Measurements from ENCODE around the gene DNAJC16. TPM values are rescaled to one million over a fixed set of nuclear protein-coding genes. Genes with fewer than 3 reads are reported as not detected.

DNAJC16 gene
- total RNA-seq, 1 donor from 2014 or later = 11.0 TPM

DNA sequence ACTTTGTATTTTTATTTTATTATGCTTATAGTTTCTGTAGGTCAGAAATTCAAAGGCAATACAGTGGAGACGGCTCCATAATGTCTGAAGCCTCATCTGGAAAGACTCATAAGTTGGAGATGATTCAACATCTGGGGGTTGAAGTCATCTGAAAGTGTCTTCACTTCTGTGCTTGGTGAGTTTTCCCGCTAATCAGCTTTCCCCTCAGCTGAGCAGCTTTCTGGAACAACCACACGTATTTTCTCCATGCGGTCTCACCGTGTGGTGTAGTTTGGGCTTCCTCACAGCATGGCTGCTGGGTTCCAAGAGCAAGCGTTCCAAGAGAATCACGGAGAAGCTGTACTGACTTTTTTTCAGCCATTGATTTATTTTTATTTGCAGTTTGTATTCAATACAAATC is 83.0 kb downstream of the DNAJC16 start:
- intact Hi-C loops (cut with DNase I) = no loop called here
- DNase-seq (ENCODE audit: low spot score) = no peak

DNA sequence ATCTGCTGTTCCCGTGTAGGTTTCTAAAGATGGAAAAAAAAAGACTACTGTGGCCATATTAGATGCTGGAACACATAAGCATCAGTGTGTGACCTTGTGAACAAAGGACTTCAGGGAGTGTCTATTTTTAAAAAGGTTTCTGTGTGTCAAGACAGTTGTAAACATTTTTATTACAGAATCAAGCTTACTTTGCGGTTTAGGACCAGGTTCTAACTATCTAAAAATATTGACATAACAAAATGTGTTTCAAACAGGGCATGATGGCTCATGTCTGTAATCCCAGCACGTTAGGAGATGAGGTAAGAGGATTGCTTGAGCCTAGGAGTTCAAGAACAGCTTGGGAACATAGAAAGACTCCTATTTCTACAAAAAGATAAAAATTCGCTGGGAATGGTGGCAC is 83.5 kb downstream of the DNAJC16 start:
- intact Hi-C loops (cut with DNase I) = no loop called here
- DNase-seq (ENCODE audit: low spot score) = no peak

DNA sequence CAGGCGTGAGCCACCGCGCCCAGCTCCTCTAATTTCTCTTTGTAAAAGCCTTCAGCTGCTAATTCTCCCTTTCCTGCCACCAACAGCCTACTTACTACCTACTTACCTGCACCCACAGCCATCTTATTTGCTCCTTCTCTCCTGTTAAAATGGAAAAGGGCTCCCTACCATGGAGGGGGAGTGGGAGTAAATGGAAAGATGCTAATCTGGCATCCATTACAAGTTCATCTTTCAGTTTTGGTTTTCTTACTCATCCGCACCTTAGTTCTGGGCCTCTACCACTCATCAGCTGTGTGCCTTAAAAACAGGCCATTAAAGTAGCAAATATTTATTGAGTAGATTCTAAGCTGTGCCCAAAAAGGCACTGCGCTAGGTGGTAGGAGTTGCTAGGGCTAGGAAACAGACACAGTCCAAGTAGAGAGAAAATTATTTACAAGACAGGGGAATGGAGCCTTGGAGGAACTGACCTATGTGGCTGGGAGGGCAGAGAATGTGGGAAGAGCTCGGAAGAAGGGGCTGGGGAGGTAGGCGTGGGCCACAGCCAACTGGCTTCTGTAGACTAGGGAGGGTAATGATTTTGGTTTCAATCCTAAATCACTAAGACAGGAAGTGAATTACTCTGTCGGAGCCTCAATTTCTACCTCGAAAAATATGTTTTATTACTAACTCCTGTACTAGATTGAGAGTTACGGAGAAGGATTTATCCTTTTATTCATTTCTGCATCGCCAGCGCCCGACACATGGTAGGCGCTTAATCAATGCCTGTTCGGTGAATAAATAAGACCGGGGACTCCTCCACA is 89.9 kb downstream of the DNAJC16 start:
- intact Hi-C loops (cut with DNase I) = loop anchor here (2.0 to 5.0 kb wide), 4 partner anchors 14 to 89 kb away; partner anchors contain the start of genes DNAJC16 and PLEKHM2
- no peak for DNase-seq (ENCODE audit: low spot score)

DNA sequence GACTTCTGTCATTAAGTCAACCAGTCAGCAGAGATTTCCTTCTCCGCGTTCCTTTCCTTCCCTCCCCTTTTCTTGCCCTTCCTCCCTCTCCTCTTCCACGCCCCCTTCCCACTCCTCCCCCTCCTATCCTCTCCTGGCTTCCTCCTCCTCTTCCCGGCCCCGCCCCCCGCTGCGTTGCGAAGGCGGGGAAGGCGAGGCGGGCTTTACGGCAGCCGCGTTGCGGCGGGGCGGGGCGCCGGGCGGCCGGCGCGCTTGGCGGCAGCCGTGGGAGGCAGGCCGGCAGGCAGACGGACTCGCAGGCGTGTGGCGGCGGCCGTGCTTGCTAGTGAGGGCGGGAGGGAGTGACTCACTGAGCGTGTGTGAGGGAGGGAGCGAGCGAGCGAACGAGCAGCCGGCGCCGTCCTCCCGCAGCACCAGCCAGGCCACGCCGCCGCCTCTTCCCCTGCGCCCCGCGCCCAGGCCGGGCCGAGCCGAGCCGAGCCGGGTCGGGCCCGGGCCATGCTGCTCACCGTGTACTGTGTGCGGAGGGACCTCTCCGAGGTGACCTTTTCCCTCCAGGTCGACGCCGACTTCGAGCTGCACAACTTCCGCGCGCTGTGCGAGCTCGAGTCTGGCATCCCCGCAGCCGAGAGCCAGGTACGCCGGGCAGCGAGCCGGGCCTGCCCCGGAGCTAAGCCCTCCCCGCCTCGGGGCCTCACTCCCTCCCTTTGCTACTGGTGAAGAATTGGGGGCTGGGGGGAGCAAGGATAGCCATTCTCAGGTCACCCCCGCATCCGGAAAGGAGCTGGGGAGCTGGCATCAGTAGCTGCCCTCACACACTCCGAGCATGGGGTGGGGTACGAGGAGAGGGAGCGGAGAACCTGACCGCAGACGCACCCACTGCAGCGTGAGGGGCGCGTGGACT is 90.8 kb downstream of the DNAJC16 start, which contains the start of gene DDI2:
TSS of gene DDI2 (plus strand) at position 286 of the 904 bp plus-strand sequence. CDS start at position 499, 213 bp downstream.
- intact Hi-C loops (cut with DNase I) = loop anchor here (2.0 to 5.0 kb wide), 4 partner anchors 15 to 90 kb away; partner anchors contain the start of genes DNAJC16 and PLEKHM2
- DNase-seq (ENCODE audit: low spot score) = peak; percentile 98

DNA sequence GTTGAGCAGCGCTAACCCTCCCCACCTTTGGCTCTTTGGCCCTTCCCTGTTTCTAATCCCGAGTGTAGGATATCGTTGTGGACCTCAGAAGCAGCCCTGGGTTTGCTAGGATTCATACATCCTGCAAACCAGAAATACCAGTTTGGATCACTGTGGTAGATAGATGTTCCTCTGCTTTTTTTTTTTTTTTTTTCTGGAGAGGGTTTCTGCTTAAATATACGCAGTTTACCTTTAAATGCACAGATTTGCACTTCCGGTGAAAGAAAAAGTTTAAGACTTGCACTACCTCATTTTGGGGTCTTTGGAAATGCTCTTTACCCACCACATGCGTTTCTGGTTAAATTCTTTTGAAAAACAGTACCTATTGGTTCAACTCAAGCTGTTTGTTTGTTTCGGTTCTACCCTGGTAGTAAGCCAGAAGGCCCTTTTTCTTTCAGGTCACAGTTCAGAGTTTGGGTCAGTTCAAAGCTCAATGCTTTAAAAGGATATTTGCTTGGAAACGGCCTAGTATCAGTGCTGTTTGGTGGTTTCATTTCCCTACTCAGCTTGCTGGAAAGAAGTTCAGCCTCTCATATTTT is 91.5 kb downstream of the DNAJC16 start:
- intact Hi-C loops (cut with DNase I) = loop anchor here (5.0 kb wide), 3 partner anchors 64 to 91 kb away; partner anchors contain the start of genes DNAJC16 and PLEKHM2
- no peak for DNase-seq (ENCODE audit: low spot score)

DNA sequence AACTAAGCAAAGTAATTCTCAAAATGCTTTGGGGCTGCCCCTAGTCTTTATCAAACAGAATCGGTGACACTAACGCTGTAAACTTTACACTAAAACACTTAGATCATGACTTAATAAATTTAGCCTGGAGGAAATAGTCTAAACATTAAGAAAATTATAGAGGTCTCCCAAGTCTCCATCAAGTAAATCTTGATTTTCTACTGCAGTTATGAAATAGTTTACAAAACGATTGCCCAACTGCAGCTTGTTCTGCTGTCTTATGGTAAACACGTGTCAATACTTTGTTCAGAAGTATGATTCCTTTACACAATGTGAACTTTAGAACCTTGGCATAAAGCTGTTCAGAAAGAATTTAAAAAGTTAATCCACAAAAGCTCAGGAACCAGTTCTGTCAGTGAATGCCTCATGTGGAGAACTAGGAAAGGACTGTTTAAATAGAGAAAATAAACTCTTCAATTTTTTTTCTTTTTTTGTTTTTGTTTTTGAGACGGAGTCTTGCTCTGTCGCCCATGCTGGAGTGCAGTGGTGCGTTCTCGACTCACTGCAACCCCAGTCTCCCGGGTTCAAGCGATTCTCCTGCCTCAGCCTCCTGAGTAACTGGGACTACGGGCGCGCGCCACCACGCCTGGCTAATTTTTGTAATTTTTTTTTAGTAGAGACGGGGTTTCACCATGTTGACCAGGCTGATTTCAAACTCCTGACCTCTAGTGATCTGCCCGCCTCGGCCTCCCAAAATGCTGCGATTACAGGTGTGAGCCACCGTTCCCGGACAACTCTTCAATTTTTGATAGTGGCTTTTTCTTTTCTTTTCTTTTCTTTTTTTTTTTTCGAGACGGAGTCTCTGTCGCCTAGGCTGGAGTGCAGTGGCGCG is 92.2 kb downstream of the DNAJC16 start:
- intact Hi-C loops (cut with DNase I) = loop anchor here (5.0 kb wide), 3 partner anchors 63 to 92 kb away; partner anchors contain the start of genes DNAJC16 and PLEKHM2
- no peak for DNase-seq (ENCODE audit: low spot score)

DNA sequence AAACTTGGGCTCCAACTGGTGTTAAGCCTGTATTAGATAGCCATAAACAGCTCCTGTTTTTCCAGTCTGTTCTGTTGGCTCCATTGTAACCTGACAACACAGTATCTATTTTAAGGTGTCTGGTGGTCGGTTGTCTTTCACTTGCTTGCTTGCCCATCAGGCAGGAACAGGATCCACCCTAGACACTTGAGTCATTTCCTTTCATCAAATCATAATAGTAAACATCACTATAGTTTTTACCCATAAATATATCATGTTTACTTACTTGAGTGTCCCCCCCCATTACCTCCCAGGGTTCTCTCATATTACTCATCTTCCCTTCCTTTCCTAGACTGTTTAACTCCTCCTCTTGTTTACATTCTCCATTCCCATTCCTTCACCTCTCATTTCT is 93.5 kb downstream of the DNAJC16 start:
- intact Hi-C loops (cut with DNase I) = no loop called here
- DNase-seq (ENCODE audit: low spot score) = no peak

DNA sequence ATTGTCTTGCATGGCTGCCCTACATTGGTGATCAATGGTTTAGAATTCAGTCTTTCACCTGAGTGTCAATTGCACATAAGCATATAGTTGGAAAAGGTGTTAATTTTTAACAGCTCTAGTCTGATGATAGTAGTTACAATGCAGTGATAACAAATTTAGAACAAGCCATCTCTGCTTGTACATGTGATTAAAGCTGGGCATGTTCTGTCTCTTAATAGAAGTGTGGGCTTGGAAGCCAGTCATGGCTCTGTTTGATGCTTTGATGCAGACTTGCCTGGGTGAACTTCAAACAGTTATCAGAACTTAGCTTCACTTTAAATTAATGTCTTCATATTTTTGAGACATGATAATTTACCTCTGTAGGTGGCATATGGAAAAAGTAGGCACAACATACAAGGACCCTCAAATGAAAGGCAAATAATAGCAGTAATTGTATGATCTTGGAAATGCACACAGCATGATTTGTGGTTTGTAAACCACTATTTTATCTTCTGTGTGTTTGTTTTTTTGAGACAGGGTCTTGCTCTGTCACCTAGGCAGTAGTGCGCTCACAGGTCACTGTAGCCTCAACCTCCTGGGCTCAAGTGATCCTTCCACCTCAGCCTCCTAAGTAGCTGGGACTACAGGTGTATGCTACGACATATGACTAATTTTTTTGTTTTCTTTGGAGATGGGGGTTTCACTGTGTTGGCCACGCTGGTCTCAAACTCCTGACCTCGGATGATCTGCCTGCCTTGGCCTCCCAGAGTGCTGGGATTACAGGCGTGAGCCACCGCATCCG is 94.4 kb downstream of the DNAJC16 start:
- intact Hi-C loops (cut with DNase I) = no loop called here
- DNase-seq (ENCODE audit: low spot score) = no peak

DNA sequence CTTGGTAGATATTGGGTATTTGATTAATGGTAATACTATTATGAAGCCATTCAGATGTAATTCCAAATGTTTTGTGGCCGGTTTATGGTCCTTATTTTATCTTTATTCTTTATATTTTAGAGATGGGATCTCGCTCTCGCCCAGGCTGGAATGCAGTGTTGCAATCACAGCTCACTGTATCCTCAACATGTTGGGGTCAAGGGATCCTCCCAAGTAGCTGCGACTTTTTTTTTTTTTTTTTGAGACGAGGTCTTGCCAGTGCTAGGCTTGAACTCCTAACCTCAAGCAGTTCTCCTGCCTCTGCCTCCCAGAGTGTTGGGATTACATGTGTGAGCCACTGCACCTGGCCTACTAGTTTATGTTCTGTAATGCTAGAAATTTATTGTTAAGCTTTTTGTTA is 95.3 kb downstream of the DNAJC16 start:
- DNase-seq (ENCODE audit: low spot score) = no peak
- intact Hi-C loops (cut with DNase I) = no loop called here

DNA sequence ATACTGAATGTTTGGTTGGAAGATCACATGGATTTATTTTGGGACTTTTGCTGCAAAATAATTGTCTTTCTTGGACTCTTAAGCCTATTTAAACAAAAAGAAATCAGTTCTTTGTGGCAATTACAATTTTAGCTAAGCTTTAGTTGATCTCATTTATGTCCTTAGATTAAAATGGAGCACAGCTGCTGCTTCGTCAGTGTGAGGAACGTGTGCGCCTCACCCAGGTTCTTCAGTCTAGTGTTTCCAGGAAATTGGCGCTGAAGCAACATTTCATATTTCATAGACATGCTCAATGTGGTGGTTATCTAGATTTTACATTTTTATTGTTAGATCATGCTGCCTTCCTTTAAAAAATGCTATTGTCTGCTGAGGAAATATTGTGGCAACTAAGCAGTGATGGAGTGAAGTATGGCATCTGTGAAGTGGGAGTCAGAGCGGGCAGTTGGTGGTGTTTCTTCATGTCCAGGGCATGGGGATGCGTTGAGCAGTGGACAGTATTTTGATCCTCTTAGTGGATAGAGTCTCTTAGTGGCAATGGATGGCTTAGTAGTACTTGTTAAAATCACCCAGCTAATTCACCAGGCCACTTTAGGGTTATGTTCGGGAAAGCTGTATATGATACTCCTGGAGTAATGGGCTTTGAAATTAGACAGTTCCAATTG is 96.2 kb downstream of the DNAJC16 start:
- intact Hi-C loops (cut with DNase I) = no loop called here
- DNase-seq (ENCODE audit: low spot score) = no peak

DNA sequence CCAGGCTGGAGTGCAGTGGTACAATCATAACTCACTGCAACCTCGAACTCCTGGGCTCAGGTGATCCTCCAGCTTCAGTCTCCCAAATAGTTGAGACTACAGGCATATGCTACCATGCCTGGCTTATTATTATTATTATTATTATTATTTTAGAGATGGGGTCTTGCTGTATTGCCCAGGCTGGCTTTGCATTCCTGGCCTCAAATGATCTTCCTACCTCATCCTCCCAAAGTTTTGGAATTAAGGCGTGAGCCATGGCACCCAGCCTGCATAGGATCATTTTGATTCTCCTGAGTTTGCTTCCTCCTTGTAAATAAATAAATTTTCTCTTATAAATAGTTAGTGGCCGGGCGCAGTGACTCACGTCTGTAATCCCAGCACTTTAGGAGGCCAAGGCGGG is 96.8 kb downstream of the DNAJC16 start:
- intact Hi-C loops (cut with DNase I) = no loop called here
- no peak for DNase-seq (ENCODE audit: low spot score)

DNA sequence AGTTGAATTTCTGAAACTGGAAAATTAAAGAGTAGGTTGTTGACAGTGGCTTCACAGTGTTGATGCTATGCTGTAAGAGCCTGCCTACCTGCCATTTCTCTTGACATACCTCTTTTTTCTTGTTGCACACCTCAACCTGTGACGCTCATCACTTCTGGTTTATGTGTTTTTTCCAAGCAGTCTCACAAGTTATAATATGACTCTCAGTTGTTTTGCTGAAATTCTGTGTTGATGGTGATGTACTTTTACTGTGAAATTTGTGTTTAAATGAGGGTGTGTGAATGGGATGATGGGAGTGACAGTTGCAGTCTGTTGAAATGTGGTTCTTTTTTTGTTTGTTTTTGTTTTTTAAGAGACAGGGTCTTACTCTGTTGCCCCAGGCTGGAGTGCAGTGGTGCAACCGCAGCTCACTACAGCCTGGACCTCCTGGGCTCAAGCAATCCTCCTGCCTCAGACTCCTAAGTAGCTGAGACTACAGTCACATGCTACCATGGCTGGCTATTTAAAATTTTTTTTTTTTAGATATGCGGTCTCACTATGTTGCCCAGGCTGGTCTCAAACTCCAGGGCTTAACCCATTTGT is 97.6 kb downstream of the DNAJC16 start:
- intact Hi-C loops (cut with DNase I) = no loop called here
- no peak for DNase-seq (ENCODE audit: low spot score)

DNA sequence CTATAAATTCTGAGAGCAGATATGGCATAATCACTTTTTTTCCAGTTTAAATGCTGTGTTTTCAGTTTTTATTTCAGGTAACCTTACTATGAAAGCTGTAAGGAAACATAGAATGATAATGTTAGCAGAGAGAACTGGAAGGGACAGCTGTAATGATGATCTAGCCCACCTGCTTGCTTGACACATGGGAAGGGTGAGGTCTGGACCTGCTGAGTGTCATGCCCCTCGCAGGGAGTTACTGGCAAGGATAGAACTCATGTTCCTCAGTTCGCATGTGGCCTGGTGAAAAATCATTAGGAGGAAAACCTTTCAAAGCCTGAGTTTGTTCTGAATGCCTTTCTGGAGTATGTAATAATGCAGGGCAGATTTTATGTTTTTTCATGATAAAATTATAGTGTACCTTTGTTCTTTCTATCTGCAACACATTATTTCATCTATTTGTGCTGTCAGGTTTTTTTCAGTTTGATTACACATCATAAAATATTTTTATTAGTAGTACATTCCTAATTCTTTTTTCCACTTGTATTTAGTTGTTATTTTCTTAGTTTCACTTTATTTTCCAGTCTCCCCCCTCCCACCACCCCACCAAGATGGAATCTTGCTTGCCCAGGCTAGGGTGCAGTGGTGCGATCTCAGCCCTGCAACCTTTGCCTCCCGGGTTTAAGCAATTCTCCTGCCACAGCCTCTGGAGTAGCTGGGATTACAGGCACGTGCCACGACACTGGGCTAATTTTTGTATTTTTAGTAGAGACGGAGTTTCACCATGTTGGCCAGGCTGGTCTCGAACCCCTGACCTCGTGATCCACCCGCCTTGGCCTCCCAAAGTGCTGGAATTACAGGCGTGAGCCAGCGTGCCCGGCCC is 98.6 kb downstream of the DNAJC16 start:
- no peak for DNase-seq (ENCODE audit: low spot score)
- intact Hi-C loops (cut with DNase I) = no loop called here
